Peyer's patch (tissue), 4 donors: ENCODE data around the gene NEURL3. TPM values are rescaled to one million over a fixed set of nuclear protein-coding genes. Genes with fewer than 3 reads are reported as not detected.
"Not testable (repeated sequence)": the region's sequence is repeated elsewhere in the genome, so short reads cannot be mapped to it uniquely, and the experiment has no call there.

Source experiments
- DNase-seq, 3 donors: peaks; one replicate each; pipeline ENCODE4 v3.0.0-alpha.2; 2017 to 2019
- H3K27ac ChIP-seq, 4 donors: fragments of 200-600 bp; sonication (generic); one replicate each; pipeline ENCODE4 v1.5.1; 2016 to 2019
- H3K27me3 ChIP-seq, 2 donors: fragments of 200-600 bp; sonication (generic); one replicate each; pipeline ENCODE4 v1.5.1; 2019
- H3K36me3 ChIP-seq, 3 donors: fragments of 200-600 bp; sonication (generic); one replicate each; pipeline ENCODE4 v1.5.1; 2016 to 2019
- H3K4me1 ChIP-seq, 4 donors: fragments of 200-600 bp; sonication (generic); one replicate each; pipeline ENCODE4 v1.5.1; 2016 to 2019
- H3K4me3 ChIP-seq, 4 donors: fragments of 200-600 bp; sonication (generic); 1 replicate in 3 of 4; 2 replicates in 1 of 4; pipeline ENCODE4 v1.5.1; 2016 to 2019; ENCODE audit warnings: mild to moderate bottlenecking in 1 of 4
- H3K9me3 ChIP-seq, 4 donors: fragments of 200-600 bp; sonication (generic); one replicate each; pipeline ENCODE4 v1.5.1; 2016 to 2019; ENCODE audit warnings: mild to moderate bottlenecking in 1 of 4
- POLR2A ChIP-seq, 2 donors: fragments of 450-650 bp; IDR thresholded peaks; one replicate each; pipeline ENCODE4 v1.5.1; 2017; ENCODE audit warnings: antibody characterized with exemption in 2 of 2, mild to moderate bottlenecking in 2 of 2, moderate library complexity in 2 of 2
- total RNA-seq, 4 donors: library from RNA; depleted of rRNA; stranded (reverse); fragments of >200 nt; gene quantifications; one replicate each; pipeline ENCODE4 v1.1.0, GENCODE V29; 2016
- TF ChIP-seq, protein P1 (sequence below), 6 experiments: fragments of 450-650 bp in 4 of 6; fragments of 200-600 bp in 2 of 6; sonication (generic) in 1 of 6; IDR thresholded peaks; one replicate each; pipeline ENCODE4 v1.5.1; 2017 to 2019; ENCODE audit warnings: antibody characterized with exemption in 6 of 6, mild to moderate bottlenecking in 3 of 6, moderate library complexity in 1 of 6

Gene NEURL3, protein sequence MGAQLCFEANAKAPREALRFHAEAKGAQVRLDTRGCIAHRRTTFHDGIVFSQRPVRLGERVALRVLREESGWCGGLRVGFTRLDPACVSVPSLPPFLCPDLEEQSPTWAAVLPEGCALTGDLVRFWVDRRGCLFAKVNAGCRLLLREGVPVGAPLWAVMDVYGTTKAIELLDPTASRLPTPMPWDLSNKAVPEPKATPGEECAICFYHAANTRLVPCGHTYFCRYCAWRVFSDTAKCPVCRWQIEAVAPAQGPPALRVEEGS
- 10 to 100 TPM in 2 of 4 donors, 1 to 10 TPM in 1, not detected in 1; 1.7 to 23.6 (median 20.2) TPM for total RNA-seq

DNA sequence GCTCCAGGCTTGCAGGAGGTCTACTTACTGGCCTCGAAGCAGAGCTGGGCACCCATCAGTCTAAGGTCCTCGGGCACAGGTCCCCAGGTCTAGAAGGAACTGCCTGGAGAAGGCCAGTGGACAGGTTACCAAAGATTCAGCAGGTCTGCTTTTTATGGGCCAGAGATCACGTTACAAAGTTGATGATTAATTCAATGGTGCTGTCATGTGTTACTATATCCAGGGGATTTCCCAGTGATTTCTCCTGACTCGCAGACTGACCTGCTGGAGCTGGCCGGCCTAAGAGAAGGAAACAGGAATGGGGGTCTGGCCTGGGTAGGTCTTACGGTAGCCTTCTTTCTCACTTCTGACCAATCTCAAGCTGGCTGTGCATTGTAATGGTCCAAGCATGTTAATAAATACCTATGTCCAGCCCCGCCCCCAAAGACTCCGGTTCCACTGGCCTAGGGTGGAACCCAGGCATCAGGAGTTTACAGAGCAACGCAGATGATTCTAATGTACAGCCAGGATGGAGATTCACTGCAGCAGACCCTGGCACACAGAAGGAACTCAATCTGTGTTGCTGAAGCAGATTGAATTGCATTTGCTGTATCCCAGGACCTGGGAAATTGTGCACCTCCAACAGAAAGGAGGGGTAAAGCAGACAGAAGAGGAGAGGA, at the start of gene NEURL3:
TSS of gene NEURL3 (minus strand) at position 127 of the 659 bp plus-strand sequence. CDS start at position 56, 71 bp downstream.
- Histone ChIP-seq H3K27me3 (no peaks in the 10 kb centered on the region), H3K36me3 (no peaks in the 10 kb centered on the region), H3K27ac (peak within 1 kb of the TSS in 2 of 4 donors; percentile 58), H3K4me3 (peak within 1 kb of the TSS in 2 of 4 donors; percentile 23), H3K9me3 (no peaks in the 10 kb centered on the region), H3K4me1 (peaks cover 0 to 35% (median 4%) of the 10 kb centered on the region in 4 donors)
- peak; percentile 36 to 47 for TF ChIP-seq POLR2A (IDR thresholded peaks at IDR 0.05)
- TF ChIP-seq, protein P1, sequence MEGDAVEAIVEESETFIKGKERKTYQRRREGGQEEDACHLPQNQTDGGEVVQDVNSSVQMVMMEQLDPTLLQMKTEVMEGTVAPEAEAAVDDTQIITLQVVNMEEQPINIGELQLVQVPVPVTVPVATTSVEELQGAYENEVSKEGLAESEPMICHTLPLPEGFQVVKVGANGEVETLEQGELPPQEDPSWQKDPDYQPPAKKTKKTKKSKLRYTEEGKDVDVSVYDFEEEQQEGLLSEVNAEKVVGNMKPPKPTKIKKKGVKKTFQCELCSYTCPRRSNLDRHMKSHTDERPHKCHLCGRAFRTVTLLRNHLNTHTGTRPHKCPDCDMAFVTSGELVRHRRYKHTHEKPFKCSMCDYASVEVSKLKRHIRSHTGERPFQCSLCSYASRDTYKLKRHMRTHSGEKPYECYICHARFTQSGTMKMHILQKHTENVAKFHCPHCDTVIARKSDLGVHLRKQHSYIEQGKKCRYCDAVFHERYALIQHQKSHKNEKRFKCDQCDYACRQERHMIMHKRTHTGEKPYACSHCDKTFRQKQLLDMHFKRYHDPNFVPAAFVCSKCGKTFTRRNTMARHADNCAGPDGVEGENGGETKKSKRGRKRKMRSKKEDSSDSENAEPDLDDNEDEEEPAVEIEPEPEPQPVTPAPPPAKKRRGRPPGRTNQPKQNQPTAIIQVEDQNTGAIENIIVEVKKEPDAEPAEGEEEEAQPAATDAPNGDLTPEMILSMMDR (IDR thresholded peaks at IDR 0.05): no peak
- DNase-seq: peak in 2 of 3 donors; percentile 15 to 69

DNA sequence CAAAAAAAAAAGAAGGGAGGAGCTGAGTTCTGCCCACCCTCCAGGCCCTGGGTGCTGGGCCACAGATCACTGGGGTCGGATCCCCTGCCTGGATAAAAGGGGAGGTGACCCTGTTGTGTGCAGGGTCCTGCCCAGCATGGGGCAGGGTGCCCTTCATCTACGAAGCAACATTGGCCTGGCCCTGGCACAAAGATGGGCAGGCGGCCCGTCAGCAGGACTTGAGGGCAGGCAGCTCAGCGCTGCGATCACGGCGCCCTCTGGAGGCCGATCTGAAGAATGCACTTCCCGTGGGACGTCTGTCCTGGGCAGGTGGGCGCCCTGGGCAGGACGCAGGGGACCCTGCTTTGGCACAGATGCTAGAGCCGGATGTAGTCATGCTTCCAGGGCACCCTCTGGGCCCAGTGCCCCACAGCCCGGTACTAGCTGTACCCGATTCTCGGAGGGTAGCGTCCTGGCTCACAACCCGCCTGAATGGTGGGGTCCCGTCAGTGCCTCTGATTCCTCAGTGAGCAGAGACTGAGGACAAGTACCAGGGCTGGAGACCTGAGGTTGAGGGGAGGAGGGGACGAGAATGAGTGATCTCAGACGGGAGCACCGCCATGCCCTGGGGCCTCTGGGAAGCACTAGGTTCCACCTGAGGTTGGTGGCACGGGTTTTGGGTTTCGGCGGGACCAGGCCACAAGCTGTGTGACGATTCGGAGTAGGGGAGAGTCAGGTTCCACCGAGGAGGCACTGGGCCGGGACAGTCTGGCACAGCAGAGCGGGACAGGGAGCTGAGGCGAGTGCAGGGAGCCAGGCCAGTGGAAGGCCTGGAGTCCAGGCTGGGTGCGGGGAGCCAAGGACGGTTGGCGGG, 49.4 kb upstream of the NEURL3 start:
- H3K27me3 ChIP-seq: no peaks in the 10 kb centered on the region
- TF ChIP-seq, protein P1 (IDR thresholded peaks at IDR 0.05): peak; percentile 82 to 94 (median 90)
- TF ChIP-seq POLR2A (IDR thresholded peaks at IDR 0.05): no peak
- peak overlapping the region in 1 of 4 donors; percentile 57 for H3K27ac ChIP-seq
- no peak overlapping the region for H3K4me3 ChIP-seq
- peak; percentile 65 to 83 (median 75) for DNase-seq
- peaks cover 0 to 13% (median 2%) of the 10 kb centered on the region in 4 donors for H3K4me1 ChIP-seq
- H3K36me3 ChIP-seq: peaks cover 0 to 27% (median 0%) of the 10 kb centered on the region in 3 donors
- H3K9me3 ChIP-seq: no peaks in the 10 kb centered on the region

DNA sequence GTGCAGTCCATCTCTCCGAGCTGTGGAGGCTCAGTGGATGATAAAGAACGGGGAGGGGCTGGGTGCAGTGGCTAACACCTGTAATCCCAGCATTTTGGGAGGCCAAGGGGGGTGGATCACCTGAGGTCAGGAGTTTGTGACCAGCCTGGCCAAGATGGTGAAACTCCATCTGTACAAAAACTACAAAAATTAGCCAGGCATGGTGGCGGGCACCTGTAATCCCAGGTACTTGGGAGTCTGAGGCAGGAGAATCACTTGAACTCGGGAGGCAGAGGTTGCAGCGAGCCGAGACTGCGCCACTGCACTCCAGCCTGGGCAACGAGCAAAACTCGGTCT, 48.8 kb upstream of the NEURL3 start:
- not testable (repeated sequence) for DNase-seq, H3K27me3 ChIP-seq, H3K9me3 ChIP-seq, H3K4me3 ChIP-seq
- Histone ChIP-seq H3K4me1 (peaks cover 0 to 13% (median 2%) of the 10 kb centered on the region in 4 donors), H3K27ac (peak overlapping the region in 1 of 4 donors; percentile 57), H3K36me3 (peaks cover 0 to 31% (median 0%) of the 10 kb centered on the region in 3 donors)

DNA sequence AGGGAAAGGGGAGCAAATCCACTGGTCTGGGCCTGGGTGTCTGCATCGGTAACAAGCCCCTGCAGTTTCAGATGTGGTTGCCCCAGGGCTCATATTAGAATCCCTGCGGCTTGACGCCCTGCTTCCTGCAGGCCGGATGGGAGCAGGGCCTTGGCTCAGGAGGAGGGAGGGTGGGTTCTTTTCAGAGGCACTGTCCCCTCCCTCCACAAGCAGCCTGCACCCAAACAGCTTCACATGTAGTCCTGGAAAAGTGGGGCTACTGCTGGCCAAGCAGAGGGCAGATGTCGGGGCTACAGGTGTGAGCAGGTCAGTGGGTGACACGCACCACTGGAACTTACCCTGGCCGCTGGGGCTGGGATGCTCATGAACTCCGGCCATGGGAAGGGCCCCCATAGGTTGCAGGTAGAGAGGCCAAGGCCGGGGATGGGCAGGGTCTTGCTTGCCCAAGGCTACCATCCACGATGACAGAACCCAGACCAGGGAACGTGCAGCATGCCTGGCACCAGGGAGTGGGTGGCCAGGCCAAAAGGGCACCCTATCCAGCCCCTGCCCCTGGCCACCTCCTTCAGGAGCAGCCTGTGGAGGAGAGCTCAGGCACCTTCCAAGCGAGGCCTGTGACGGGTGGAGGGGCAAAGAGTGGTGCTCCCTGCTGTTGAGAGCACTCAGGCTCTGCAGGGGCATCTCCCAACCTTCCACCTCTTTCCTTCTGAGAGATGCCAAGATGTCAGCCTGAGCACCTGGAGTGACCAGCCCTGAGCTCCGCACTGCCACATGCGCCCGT, 48.2 kb upstream of the NEURL3 start:
- Histone ChIP-seq H3K27ac (no peak overlapping the region), H3K4me3 (no peak overlapping the region), H3K27me3 (no peaks in the 10 kb centered on the region), H3K4me1 (peaks cover 0 to 13% (median 2%) of the 10 kb centered on the region in 4 donors), H3K36me3 (peaks cover 0 to 37% (median 0%) of the 10 kb centered on the region in 3 donors), H3K9me3 (no peaks in the 10 kb centered on the region)
- DNase-seq: no peak
- TF ChIP-seq, protein P1 (IDR thresholded peaks at IDR 0.05): no peak
- no peak for TF ChIP-seq POLR2A (IDR thresholded peaks at IDR 0.05)

DNA sequence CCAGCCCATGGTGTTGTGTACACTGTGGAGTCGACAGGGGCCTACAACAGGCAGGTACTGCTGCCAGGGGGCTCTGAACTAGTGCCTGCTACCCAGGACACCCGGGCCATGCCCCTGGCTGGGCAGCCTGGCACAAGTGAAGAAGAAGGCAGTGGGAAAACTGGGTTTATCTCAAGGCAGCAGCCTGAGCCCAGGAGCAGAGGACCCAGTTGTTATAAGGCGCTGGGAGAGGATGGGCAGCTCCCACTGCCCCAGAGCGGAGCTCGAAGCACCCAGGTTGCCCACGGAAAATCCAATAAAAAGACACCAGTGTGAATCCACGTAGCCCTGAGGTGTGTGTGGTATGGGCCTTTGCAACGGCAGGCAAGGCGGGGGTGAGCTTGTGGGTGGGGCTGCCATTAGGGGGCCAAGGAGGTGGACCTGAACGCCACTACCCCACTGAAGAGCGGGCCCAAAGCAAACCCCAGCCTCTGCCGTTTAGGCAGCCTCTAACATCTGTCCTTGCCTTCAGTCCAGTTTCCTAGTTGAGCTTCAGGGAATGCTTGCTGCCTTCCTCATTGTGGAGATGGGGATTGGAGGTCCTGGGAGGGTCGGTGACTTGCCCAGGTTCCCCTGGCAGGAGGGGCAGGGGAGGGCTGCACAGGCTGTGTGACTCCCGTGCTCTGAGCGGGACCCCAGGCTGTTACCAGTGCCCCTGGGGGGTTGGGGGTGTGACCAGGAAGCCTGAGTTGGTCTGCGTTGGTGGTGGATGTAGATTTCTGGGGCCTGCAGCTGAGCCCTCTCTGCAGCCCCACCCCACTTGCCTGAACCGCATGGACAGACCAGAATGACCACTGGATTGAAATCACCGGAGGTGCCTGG, 47.4 kb upstream of the NEURL3 start:
- TF ChIP-seq, protein P1 (IDR thresholded peaks at IDR 0.05): no peak
- TF ChIP-seq POLR2A (IDR thresholded peaks at IDR 0.05): no peak
- Histone ChIP-seq H3K4me1 (peaks cover 0 to 13% (median 2%) of the 10 kb centered on the region in 4 donors), H3K27ac (no peak overlapping the region), H3K4me3 (no peak overlapping the region), H3K27me3 (no peaks in the 10 kb centered on the region), H3K9me3 (no peaks in the 10 kb centered on the region), H3K36me3 (peaks cover 0 to 38% (median 0%) of the 10 kb centered on the region in 3 donors)
- DNase-seq: no peak
